Suprapubic skin (tissue), 3 donors: ENCODE results near the gene HOXA7.

Experiments
- EP300 ChIP-seq: sonication (generic); formaldehyde crosslinking; IDR thresholded peaks from one replicate; pipeline ENCODE4 v1.6.1; 2017; ENCODE audit warnings: antibody characterized with exemption
- TF ChIP-seq, protein P1 (sequence below), 2 donors: fragments of 200-600 bp in 1 of 2; fragments of 450-650 bp in 1 of 2; sonication (generic) in 1 of 2; IDR thresholded peaks; one replicate each; pipeline ENCODE4 v1.5.1; 2016 to 2019; ENCODE audit warnings: antibody characterized with exemption in 2 of 2, mild to moderate bottlenecking in 1 of 2, moderate library complexity in 1 of 2

DNA sequence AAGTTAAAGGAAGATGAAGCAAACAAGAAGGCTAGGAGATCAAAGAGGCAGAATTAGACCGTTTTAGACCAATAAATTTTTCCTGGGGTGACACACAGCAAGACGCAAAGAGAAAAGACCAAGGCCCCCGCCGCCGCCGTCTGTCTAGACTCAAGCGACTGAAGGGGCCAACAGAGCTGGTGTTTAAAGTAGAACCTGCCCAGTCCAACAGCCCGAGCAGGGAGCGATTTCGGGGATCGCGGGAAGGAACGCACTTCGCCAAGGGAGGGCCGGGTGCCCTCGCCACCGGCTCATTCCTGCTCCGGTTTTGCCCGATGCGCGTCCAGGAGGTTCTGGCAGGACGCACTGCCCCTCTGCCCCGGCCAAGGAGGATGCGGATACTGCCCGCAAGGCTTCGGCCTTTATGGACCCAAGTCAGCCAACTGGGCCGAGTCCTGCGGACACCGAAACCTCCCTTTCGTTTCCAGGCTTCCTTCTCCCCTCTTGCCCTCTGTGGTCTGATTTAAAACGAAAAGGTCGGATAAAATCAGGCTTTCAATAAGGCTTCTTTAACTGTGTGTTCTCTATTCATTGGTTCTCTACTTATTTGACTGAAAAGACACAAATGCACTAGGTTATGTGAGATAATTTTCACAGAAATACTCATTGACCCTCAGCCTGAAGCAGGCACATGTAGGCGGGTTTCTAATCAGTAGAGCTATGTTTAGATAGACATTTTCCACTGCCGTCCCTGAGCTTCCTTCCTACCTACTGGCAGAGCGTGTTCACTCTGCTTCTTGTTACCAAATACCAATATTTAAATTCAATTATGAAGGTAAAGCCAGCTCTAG is 2.2 kb upstream of the HOXA7 start:
- no peak for TF ChIP-seq EP300
- TF ChIP-seq, protein P1, sequence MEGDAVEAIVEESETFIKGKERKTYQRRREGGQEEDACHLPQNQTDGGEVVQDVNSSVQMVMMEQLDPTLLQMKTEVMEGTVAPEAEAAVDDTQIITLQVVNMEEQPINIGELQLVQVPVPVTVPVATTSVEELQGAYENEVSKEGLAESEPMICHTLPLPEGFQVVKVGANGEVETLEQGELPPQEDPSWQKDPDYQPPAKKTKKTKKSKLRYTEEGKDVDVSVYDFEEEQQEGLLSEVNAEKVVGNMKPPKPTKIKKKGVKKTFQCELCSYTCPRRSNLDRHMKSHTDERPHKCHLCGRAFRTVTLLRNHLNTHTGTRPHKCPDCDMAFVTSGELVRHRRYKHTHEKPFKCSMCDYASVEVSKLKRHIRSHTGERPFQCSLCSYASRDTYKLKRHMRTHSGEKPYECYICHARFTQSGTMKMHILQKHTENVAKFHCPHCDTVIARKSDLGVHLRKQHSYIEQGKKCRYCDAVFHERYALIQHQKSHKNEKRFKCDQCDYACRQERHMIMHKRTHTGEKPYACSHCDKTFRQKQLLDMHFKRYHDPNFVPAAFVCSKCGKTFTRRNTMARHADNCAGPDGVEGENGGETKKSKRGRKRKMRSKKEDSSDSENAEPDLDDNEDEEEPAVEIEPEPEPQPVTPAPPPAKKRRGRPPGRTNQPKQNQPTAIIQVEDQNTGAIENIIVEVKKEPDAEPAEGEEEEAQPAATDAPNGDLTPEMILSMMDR (IDR thresholded peaks at IDR 0.05): no peak
